ENCODE data around the gene CORO1A.
"Not testable (repeated sequence)": the region's sequence is repeated elsewhere in the genome, so short reads cannot be mapped to it uniquely, and the experiment has no call there.

Gene CORO1A

DNA sequence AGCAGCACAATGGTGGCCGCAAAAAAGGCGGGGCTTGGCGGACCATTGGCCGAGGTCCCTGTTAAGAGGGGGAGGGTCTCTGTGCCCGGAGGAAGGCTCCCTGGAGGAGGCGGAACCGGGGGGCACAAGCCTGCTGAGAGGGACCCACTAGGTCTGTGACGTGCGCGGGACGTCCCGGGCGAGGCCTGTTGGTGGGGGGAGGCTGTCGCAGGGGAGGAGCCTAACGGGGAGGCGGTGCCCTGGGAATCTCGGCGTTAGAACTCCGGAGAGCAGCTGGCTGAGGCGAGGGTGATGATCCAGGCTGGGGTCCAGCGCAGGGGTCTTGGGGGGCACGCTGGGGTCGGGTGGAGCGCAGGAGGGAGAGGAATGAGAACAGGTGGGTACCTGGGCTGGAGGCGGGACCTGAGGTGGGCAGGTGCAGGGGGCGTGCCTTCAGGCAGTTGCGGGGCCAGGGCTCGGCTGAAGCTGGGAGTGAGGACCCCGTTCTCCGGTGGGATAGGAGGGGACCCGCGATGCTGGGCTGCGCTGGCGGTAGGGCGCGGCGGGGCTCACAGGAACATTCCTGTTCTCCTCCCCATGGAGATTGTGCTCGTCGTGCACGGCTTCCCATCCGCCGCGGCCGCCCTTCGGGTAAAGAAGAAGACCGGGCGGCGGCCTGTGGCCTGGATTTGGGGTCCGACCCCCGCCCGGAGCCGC lies 22.3 kb downstream of the CORO1A start:
- DNase-seq, result not testable (repeated sequence)

DNA sequence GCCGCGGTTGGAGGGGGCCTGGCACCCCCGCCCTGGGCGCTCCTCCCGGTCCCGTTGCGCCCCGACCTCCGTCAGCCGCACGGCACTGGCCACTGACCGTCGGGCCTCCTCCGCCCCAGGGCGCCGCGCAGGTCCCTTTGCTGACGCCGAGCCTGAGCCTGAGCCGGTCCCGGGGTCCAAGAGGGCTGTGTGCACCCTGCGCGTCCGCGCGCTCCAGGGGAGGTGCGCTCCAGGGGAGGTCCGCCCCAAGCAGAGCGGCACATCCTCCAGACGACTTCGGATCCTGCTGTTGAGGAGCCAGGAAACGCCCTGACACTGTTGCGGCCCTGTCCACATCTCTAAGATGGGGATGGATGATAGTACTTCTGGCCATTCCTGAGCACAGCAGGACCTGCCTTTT lies 22.9 kb downstream of the CORO1A start:
- not testable (repeated sequence) for DNase-seq

DNA sequence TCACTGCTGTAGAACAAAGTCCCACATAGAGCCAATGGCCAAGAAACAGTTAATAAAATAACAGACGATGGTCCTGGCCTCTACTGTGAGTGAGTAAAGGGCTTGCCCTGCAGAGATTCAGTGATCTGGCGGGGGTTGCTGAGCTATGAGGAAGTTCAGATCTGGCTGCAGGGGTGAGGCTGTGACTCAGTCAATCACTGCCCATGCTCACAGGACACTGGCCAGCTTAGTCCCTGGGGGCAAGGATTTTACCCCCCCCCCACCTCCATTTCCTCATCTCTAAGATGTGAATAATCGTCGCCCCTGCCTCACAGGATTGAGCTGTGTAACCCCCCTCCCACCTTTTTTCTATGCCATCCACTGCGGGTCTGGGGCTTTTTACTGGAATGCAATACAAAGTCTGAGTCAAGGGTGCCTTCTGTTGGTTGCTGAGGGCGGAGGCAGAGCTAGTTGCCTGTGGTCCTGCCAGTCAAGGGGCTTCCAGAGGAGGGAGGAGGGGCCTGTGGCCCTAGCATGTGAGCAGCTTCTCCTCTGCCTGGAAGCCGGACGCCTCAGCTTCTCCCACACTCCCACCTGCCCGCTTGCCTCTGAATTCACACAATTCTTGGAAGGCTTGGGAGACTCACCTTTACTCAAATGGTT lies 23.8 kb downstream of the CORO1A start:
- DNase-seq, result not testable (repeated sequence)

DNA sequence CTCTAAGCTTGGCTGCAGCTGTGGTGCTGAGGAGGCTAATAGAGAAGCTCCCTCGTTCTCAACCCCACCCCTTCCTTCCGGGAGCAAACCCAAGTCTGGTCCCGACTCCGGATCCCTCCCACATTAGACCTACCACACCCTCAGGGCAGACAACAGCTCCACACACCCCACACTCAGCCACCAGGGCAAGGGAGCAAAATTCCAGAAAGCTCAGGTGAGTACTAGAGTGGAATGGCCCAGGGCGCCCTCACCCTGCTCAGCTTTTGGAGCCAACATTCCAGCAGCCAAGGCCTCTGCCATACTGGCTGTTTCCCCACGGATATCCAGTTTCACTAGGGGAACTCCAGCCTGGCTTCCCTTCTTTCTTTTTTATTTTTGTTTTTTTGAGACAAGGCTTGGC lies 25.6 kb downstream of the CORO1A start:
- DNase-seq, result not testable (repeated sequence)

DNA sequence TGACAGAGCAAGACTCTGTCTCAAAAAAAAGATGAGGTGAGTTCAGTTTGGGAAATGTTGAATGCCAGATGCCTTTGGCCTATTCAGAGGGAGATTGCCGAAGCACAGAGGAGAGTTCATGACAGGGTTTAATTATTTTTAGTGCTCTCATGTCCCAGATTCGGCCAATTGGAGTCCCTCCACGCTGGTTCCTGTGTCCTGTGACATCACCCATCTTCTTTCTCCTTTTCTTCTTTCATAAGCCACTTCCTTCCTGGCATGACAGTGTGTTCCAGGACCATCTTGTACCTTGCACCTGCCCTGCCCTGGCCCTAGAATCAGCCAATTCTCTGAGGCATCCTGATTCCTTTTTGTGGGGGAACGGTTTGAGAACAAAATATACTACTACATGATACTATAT lies 28.0 kb downstream of the CORO1A start:
- not testable (repeated sequence) for DNase-seq

DNA sequence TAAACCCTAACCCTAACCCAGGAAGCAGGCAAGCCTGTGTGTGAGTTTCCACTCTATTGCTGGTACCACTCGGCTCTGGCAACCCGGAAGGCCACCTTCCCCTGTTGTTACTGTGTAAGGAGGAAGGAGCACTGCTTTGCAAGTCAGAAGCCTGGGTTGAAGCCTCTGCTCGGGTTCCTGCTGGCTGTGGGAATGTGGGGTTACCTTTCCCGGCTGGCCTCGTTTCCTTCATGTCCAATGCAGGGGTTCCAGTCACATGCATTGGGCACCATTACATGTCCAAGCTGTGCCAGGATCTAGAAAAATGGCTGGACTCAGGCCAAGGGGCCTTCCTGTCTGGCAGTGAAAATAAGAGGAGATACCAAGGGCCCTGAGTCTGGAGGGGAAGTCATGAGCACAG lies 33.7 kb downstream of the CORO1A start:
- DNase-seq, result not testable (repeated sequence)

Data from inflammatory macrophage (primary cell).